Renal cortex interstitium (tissue), 11 donors: ENCODE results near the gene SP140. TPM values are rescaled to one million over a fixed set of nuclear protein-coding genes. Genes with fewer than 3 reads are reported as not detected.
"Not testable (repeated sequence)": the region's sequence is repeated elsewhere in the genome, so short reads cannot be mapped to it uniquely, and the experiment has no call there.

ENCODE experiments used
- DNase-seq, 11 donors: peaks; one replicate each; pipeline ENCODE4 v3.0.0-alpha.2; 2013; ENCODE audit warnings: low read depth in 9 of 11, low spot score in 4 of 11; ENCODE audit errors: extremely low read depth in 1 of 11
- polyA plus RNA-seq, 3 donors: library from polyadenylated mRNA; unstranded; fragments of 120-200 nt; gene quantifications; one replicate each; pipeline ENCODE4 v1.2.1, GENCODE V29; 2013; ENCODE audit not compliant: insufficient read length in 3 of 3

The SP140 gene
- polyA plus RNA-seq, 3 donors: 0.49 to 1.8 (median 1.6) TPM

- no peak for DNase-seq
These were observed 92.9 kb downstream of the SP140 start for GRCh38 chr2:230318190-230319121.

DNA sequence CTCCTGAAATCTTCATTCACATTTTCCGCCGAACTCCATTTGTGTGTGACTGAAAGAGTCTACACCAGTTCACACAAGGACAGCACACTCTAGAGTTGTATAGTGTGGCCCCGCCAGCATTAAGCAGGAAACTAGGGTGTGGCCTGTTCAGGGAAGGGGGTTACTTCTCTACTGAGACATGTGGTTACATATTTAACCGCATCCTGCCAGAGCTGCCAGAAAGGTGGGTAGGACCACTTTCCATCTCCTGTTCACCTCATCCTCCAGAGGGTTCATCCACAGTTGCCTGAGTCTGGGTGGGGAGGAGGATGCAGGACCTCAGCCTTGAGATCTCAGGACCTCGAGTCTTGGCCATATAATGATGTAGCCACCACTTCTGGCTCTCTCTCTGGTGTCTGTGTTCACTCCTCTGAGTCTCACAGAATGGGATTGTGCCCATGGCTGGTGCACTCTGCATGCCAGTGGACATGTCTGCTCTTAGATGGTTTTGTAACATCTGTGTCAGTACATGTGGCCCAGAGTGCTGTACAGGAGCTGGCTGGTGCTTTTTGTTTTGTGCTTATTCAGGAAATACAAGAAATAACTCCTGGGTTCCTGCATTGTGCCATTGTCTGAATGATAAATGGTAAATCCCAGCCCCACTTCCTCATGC is 93.8 kb downstream of the SP140 start:
- DNase-seq: no peak

DNA sequence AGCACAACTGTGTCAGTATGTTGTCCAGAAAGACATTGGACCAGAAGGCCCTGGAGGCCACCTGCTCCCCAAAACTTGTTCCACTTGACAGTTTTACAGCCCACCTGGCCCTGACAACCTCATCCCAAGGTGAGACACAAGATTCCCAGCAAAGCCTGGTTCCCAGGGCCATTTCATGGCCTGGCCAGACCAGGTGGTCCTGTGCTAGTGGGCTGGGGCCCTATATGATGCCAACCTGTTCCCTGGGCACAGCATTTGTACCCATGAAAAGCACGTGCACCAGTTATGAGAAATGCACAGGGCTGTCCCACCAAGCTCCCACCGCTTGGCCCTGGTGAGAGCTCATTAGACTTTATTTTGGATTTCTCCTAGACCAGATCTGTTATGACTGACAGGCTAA is 95.5 kb downstream of the SP140 start:
- no peak for DNase-seq

DNA sequence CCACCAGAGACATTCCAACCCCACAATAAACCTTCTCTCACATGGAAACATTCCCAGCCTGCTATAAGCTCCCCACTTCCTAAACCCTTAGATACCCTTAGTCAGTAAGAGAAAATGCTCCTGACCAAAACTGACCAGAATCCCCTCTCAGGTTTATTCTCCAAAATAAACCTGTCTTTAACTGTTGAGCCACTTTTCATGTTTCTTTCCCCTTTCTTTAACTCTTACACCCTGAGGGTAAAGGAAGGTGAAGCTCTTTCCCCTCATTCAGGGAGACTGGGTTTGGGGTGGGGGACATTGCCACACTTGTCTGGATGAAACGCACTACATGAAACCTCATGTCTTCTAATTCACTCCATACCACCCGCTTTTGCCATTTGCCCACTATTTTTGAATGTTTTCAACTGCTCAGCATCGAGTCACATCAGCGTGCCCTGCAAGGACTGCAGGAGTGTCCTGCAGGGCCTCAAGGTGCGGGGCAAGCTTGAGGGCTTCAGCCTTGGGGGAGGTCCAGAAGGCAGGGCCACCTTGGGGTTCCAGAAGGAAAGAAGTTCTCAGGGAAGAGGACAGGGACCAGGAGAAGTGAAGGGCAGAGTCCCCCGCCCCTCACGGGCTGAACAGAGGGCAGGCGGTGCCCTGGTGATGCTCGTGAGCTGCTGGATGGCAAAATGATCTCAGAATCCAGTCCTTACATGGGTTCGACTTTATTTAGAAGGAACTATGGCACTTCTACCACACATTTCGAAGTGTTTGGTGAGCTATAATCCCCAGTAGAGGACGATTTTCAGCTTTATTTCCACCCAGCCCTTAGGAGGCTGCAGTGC is 97.2 kb downstream of the SP140 start:
- no peak for DNase-seq

DNA sequence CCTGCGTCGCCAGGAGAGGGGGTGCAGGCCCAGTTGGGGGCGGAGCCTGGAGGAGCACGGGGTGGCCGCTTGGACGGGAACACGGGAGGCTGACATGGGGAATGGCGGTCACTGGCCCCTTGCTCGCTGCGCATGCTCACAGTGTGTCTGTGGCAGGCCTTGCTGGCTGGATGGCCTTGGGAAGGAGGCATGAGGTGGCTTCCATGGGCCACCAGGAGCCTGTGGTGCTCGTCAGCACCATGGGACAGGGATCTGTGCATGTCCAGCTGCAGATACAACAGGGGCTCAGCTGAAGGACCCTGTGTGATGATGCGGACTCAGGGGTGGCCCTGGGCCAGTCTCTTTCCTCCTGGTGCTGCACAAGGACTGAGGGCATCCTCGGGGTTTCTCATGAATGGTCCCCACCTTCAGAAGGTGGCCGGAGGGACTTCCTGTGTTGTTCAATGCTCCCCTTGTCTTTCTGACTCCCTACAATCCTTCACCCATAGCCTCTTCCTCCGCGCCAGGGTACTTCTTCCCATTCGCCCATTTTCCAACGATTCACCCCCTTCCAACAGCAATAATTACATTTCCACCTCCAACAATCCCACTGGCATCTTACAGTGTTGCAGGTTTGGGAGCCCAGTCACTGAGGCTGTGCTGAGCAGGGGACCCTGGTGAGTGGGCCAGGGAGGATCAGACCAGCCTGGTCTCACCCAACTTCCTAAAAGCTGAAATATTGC is 98.0 kb downstream of the SP140 start:
- no peak for DNase-seq

DNA sequence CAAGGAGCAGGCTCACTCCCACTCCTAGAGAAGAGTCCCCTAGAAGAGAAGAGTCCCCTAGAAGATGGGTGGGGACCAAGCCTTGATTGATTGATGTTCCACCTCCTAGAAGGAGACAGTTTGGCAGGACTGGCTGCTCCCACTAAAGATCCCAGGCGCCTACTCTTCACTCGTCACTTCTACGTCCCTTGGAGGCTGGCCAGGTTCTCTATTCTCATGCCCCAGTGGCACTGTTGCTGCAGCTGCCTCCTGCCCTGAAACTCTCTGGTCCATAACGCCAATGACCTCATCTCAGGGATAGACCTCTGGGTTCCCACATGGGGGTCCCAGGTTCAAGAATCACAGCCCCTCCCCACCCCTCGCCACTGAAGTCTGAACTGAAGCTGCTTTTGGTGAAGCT is 99.0 kb downstream of the SP140 start:
- no peak for DNase-seq

- DNase-seq: no peak
These were observed 100.0 kb downstream of the SP140 start for GRCh38 chr2:230325316-230326243.

DNA sequence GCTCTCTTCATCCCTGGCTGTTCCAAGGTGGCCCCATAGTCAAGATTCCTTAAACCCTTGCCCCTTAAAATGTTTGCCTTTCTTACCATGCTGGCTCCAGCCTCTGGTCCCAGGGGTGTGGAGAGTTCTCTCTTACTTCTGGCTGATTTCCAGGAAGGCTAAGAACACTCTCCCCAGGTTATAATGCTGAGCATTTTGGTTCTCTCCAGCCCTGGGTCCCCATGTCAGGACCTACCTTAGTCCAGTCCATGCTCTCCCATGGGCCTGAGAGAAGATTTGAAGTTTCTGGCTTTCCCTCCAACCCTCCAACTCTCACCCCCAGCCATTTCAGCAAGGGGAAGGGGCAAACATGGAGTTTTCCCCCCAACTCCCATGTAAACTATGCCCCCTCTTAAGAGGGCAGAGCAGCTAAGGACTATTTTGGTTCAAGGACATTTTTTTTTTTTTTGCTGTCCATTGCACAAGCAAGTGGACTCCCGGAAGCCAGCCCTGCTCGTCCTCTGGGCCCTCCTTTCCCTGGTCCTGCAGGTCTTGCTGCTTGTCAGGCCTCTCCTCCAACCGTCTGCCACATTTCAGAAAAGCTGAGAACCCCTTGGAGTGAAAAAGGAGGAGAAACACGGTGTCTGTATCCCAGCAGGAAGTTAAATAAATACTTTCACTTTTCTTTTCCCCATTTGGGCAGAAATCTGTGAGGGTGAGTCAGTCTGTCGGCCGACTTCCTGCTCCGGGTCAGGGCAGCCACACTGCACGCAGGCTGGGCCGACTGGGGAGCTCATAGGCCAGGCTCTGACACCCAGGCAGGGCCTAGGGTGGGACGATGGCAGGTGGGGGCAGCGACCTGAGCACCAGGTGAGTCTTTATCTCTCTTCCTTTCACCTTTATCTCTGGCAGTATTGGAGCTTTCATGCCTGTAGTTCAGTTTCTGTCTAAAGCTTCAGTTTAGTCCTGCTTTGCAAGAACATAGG is 101.2 kb downstream of the SP140 start, which contains the start of gene SP140L:
SP140L (plus strand) TSS at position 741 of the 965 bp plus-strand sequence; CDS start at position 818, 77 bp downstream.
- peak in 6 of 11 donors; percentile 18 to 31 (median 27) for DNase-seq

GRCh38 chr2:230327418-230328154 is 102.0 kb downstream of the SP140 start:
- DNase-seq: peak in 2 of 11 donors; percentile 7 to 10

- no peak for DNase-seq
These were observed 102.6 kb downstream of the SP140 start for GRCh38 chr2:230328155-230328458.

- no peak for DNase-seq
These were observed 104.5 kb downstream of the SP140 start for GRCh38 chr2:230329946-230330605.

DNA sequence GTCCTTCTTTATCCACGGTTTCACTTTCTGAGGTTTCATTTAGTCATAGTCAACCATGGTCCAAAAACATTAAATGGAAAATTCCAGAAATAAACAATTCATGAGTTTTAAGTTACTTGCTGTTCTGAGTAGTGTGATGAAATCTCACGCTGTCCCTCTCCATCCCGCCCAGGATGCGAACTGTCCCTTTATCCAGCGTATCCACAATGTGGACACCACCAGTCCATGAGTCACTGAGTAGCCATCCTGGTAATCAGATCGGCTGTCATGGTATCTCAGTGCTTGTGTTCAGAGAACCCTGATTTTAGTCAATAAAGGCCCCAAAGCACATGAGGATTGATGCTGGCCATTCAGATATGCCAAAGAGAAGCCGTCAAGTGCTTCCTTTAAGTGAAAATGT is 105.2 kb downstream of the SP140 start:
- no peak for DNase-seq

GRCh38 chr2:230335461-230335863 is 109.9 kb downstream of the SP140 start:
- DNase-seq: no peak

DNA sequence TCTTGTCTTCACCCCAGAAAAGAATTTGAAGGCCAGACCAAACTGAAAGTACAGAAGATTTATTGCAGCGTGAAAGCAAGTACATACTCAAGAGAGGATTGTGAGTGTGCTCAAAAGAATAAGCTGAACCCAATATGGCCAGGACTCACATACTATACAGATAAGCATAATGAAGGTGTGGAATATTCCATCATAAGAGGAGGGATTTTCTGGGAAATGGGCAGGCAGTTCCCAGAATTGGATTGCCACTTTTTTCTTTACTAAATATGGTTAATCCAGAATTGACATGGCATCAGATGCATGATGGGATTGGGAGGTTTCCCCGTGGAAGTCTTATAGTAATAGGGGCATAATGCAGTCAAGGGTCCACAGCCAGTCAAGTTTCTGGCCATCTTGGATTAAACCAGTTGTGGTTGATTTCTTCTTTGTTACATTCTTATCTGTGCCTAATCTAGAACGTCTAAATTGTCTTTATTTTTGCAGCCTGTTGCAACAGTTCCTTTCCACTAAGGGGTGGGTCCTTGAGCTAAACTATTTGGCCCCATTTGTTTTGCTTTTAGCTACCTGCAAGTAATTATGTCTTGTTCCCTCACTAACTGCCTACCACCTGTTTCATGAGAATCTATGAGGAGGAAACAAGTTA is 110.4 kb downstream of the SP140 start:
- DNase-seq: no peak

- not testable (repeated sequence) for DNase-seq
These were observed 116.5 kb downstream of the SP140 start for GRCh38 chr2:230341936-230342528.
